Upper lobe of right lung (tissue), 1 donor: ENCODE data around the gene TMEM60. TPM values are rescaled to one million over a fixed set of nuclear protein-coding genes. Genes with fewer than 3 reads are reported as not detected.

Experiments used
- ATAC-seq: fragments of 200-7000 bp; cut with Tn5 transposase; one replicate; pipeline ENCODE4 v1.9.1; 2020; ENCODE audit warnings: mild to moderate bottlenecking, moderate library complexity
- DNase-seq: peaks from one replicate; pipeline ENCODE4 v3.0.0-alpha.2; 2020
- H3K27ac ChIP-seq: fragments of 200-600 bp; one replicate; pipeline ENCODE4 v1.8.0; 2022
- H3K27me3 ChIP-seq: fragments of 200-600 bp; one replicate; pipeline ENCODE4 v1.8.0; 2022; ENCODE audit warnings: mild to moderate bottlenecking
- H3K36me3 ChIP-seq: fragments of 200-600 bp; one replicate; pipeline ENCODE4 v1.8.0; 2022
- H3K4me1 ChIP-seq: fragments of 200-600 bp; one replicate; pipeline ENCODE4 v1.8.0; 2022
- H3K4me3 ChIP-seq: fragments of 200-600 bp; one replicate; pipeline ENCODE4 v1.8.0; 2022; ENCODE audit warnings: mild to moderate bottlenecking
- H3K9me3 ChIP-seq: fragments of 200-600 bp; one replicate; pipeline ENCODE4 v1.8.0; 2022
- intact Hi-C: fragments of 100-400 bp; cut with DNase I; formaldehyde crosslinking; loops from one replicate; pipeline ENCODE4 v1.11.0; 2022
- total RNA-seq: library from RNA; stranded (reverse); fragmentation: NEBNext Ultra II Directional; extraction: Animal tissue kit (Norgen Biotek cat#: 25700); gene quantifications from one replicate; pipeline ENCODE4 v1.2.1, GENCODE V29; 2021
- TF ChIP-seq, protein P1 (sequence below): fragments of 200-600 bp; IDR thresholded peaks from one replicate; pipeline ENCODE4 v1.8.0; 2022; ENCODE audit warnings: antibody characterized with exemption
- donor health status: DM: no; HTN: yes; CAD: no; lungs with severe emphysema.

Gene TMEM60
- total RNA-seq, 1 donor from 2014 or later = 22.8 TPM

DNA sequence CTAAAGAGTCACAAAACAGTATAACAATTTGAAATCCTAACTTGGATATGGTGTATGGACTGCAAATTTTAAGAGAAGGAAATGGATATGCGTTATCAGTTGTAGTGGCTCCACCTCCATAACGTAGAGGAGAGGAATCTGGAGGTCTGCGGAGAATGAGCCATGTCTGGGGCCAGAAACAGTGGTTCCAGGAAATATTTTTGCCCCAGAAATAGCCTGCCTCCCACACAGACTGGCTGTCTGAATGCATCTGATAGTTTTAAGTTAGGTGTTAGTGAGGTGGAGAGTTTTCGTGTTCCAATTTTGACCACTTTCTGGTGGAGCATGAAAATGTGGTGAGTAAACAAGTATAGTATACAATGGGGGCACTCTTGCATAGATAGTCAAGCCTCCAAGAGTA is 1.9 kb upstream of the TMEM60 start:
- no peak for DNase-seq
- ATAC-seq = no peak
- H3K9me3 ChIP-seq = no peaks in the 10 kb centered on the region
- peak overlapping the region; percentile 93 for H3K4me3 ChIP-seq
- no peak overlapping the region for H3K27ac ChIP-seq
- TF ChIP-seq, protein P1, sequence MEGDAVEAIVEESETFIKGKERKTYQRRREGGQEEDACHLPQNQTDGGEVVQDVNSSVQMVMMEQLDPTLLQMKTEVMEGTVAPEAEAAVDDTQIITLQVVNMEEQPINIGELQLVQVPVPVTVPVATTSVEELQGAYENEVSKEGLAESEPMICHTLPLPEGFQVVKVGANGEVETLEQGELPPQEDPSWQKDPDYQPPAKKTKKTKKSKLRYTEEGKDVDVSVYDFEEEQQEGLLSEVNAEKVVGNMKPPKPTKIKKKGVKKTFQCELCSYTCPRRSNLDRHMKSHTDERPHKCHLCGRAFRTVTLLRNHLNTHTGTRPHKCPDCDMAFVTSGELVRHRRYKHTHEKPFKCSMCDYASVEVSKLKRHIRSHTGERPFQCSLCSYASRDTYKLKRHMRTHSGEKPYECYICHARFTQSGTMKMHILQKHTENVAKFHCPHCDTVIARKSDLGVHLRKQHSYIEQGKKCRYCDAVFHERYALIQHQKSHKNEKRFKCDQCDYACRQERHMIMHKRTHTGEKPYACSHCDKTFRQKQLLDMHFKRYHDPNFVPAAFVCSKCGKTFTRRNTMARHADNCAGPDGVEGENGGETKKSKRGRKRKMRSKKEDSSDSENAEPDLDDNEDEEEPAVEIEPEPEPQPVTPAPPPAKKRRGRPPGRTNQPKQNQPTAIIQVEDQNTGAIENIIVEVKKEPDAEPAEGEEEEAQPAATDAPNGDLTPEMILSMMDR = no peak
- peaks cover 23% of the 10 kb centered on the region for H3K4me1 ChIP-seq
- no peaks in the 10 kb centered on the region for H3K36me3 ChIP-seq
- H3K27me3 ChIP-seq = no peaks in the 10 kb centered on the region
- intact Hi-C loops = no loop called here

DNA sequence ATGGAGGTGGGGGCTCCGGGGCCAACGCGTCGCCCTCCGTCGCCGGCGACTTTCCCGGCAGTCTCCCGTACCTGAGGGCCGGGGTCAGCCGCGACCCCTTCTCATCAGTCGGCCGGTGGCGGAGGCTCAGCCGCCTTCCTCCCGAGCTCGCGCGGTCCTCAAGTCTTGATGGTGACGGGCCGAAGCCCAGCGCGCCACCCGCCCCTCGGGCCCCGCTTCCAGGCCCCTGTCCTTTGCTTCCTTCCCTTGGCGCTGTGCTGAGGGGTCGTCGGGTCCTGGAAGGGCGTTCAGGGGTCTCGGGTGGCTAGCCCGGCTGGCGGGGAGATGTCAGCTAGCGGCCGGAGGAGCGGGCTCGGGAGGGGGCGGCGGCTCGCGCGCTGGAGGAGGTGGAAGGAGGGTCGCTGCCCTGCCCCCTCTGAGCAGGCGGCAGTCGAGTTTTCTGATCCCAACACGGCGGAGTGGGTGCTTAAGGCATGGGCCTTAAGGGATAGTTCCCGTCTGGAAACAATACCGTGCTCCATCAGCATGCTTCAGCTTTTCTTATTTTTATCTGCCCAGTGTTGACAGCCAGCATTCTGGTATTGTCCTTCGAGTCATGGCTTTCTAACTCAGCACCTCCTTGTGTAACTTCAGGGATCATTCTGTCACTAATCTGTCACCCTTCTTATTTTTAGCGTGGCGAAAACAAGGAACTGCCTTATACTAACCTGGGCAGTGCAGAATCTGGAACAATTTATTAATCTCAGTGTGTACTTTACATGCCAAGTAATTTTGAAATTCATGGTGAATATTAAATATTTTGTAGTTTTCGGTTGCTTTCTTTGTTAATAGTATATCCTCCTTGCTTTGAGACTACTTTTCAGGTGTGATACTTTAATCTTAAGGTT is 1.1 kb upstream of the TMEM60 start:
- Histone ChIP-seq H3K27ac (peak overlapping the region; percentile 80), H3K9me3 (no peaks in the 10 kb centered on the region), H3K27me3 (no peaks in the 10 kb centered on the region), H3K4me3 (peak overlapping the region; percentile 93), H3K4me1 (peaks cover 23% of the 10 kb centered on the region), H3K36me3 (no peaks in the 10 kb centered on the region)
- peak; percentile 74 for DNase-seq
- intact Hi-C loops = no loop called here
- TF ChIP-seq, protein P1 = no peak
- ATAC-seq = peak; percentile 0

DNA sequence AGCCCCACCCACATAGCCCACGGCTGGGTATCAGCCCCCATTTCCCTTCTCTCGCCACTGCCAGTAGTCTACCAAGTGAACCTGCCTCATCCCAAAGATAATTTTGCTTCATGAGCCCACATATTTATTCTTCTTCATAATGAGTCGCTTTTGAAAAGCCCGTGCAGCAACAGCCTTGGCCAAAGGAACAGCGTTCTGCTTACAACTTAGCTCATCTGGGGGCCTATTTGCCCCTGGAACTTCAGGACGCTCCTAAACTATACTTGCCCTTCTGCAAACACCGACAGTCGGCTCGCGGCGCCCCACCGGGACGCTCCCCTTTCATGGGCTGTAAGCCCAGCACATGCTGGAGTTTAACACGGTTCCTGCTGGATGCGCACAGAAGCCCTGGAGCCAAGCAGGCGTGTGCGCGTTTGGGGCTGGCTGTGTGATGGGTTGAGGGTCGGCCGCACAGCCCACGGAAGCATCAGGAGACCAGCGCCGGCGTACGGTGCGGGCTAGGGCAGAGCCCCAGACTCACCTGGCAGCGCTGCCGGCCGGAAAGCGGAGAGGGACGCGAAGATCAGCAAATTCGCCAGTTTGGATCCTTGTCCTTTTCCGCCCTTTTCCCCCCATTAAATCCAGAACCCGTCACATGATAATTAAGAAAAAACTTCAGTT is 370 bp downstream of the TMEM60 start:
- intact Hi-C loops = no loop called here
- DNase-seq = peak; percentile 73
- ATAC-seq = peak; percentile 22

DNA sequence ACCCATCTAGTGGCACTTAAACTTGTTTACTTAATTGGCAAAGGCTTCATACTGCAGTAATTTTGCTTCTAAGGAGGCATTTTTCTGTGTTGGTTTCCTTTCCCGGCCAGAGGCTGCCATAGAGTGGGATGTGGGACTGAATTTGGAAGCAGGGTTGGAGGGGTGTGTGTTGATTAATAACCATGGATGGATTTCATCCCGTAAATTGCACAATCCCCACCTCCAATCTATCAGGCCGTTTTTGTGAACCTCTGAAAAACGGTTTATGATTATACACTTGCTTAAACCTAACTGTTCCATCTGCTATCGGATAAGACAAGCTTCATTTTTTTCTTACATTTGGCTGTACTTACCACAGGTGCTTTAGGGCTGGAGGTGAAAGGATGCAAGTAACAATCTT is 1.3 kb downstream of the TMEM60 start:
- H3K27ac ChIP-seq = no peak overlapping the region
- TF ChIP-seq, protein P1 = no peak
- intact Hi-C loops = no loop called here
- DNase-seq (no peak), ATAC-seq (no peak)
- peaks cover 19% of the 10 kb centered on the region for H3K4me1 ChIP-seq
- H3K4me3 ChIP-seq = peak overlapping the region; percentile 93
- no peaks in the 10 kb centered on the region for H3K9me3 ChIP-seq
- H3K27me3 ChIP-seq = no peaks in the 10 kb centered on the region
- H3K36me3 ChIP-seq = no peaks in the 10 kb centered on the region

More for the DNA sequence above, 370 bp downstream of the TMEM60 start:
- Histone ChIP-seq H3K27ac (peak overlapping the region; percentile 87), H3K9me3 (no peaks in the 10 kb centered on the region), H3K27me3 (no peaks in the 10 kb centered on the region), H3K4me1 (peaks cover 19% of the 10 kb centered on the region), H3K4me3 (peak overlapping the region; percentile 93), H3K36me3 (no peaks in the 10 kb centered on the region)
- TF ChIP-seq, protein P1 = no peak

DNA sequence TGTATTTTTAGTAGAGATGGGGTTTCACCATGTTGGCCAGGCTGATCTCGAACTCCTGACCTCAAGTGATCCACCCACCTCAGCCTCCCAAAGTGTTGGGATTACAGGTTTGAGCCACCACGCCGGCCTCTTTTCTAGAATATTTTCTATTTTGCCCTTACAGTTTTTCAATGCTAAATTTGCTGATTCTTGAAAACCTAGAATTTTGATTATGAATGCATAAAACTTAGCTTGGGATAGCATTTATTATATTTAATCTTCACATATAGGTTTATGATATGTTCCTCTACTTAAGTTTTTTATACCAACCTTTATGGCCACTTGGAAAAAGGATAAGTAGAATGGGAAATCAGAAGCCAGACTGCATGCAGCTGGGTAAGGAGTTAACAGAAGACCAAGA is 2.1 kb downstream of the TMEM60 start:
- ATAC-seq (no peak), DNase-seq (no peak)
- no peaks in the 10 kb centered on the region for H3K27me3 ChIP-seq
- no peaks in the 10 kb centered on the region for H3K36me3 ChIP-seq
- TF ChIP-seq, protein P1 = no peak
- H3K4me3 ChIP-seq = no peak overlapping the region
- H3K27ac ChIP-seq = no peak overlapping the region
- H3K9me3 ChIP-seq = no peaks in the 10 kb centered on the region
- H3K4me1 ChIP-seq = peaks cover 27% of the 10 kb centered on the region
- intact Hi-C loops = no loop called here
